ENCODE measurements around the gene TAF12.

GRCh38 chr1:28577052-28577678, 65.7 kb downstream of the TAF12 start:
- TF ChIP-seq CTCF (IDR thresholded peaks at IDR 0.05 in 4 of 5, conservative IDR thresholded peaks at IDR 0.05 in 1 of 5) (no peak), POLR2A (IDR thresholded peaks at IDR 0.05) (no peak)

All from gastrocnemius medialis (tissue), 4 donors.